ENCODE measurements around the gene GUCD1.
A peak's percentile ranks its signal among the peaks of the same experiment; 100 is the strongest.
"Not testable (repeated sequence)": the region's sequence is repeated elsewhere in the genome, so short reads cannot be mapped to it uniquely, and the experiment has no call there.

The GUCD1 gene

GRCh38 chr22:24593836-24594568 is 39.1 kb upstream of the GUCD1 start:
- peaks cover 5 to 6% of the 10 kb centered on the region in 2 donors for H3K4me1 Mint-ChIP-seq (ENCODE audit: low read depth in 2 of 2)
- H3K4me3 Mint-ChIP-seq: peak overlapping the region; percentile 78 to 84
- no peaks in the 10 kb centered on the region for H3K36me3 Mint-ChIP-seq (ENCODE audit: insufficient read depth)
- ATAC-seq (replicated peaks) (no peak), DNase-seq (no peak)
- H3K27me3 Mint-ChIP-seq: peaks cover 0 to 5% of the 10 kb centered on the region in 2 donors
- H3K27ac Mint-ChIP-seq: peak overlapping the region in 1 of 2 donors; percentile 41
- no peaks in the 10 kb centered on the region for H3K9me3 Mint-ChIP-seq

- H3K36me3 Mint-ChIP-seq (ENCODE audit: insufficient read depth); H3K9me3 Mint-ChIP-seq; H3K27me3 Mint-ChIP-seq; H3K4me1 Mint-ChIP-seq (ENCODE audit: low read depth in 2 of 2); DNase-seq; ATAC-seq (replicated peaks): not testable (repeated sequence)
- H3K4me3 Mint-ChIP-seq: peak overlapping the region; percentile 78 to 84
- peak overlapping the region in 1 of 2 donors; percentile 41 for H3K27ac Mint-ChIP-seq
Observed at GRCh38 chr22:24593559-24593835, 38.6 kb upstream of the GUCD1 start.

GRCh38 chr22:24592851-24593558 is 38.1 kb upstream of the GUCD1 start, which contains the start of gene LRRC75B:
Gene LRRC75B (minus strand): TSS chr22:24593073. CDS start chr22:24593039, 34 bp downstream.
- H3K9me3 Mint-ChIP-seq: no peaks in the 10 kb centered on the region
- peak; percentile 79 for ATAC-seq (replicated peaks)
- peaks cover 0 to 5% of the 10 kb centered on the region in 2 donors for H3K27me3 Mint-ChIP-seq
- H3K36me3 Mint-ChIP-seq (ENCODE audit: insufficient read depth): no peaks in the 10 kb centered on the region
- DNase-seq: peak; percentile 8 to 13 (median 13)
- peak within 1 kb of the TSS in 1 of 2 donors; percentile 41 for H3K27ac Mint-ChIP-seq
- peak within 1 kb of the TSS; percentile 78 to 84 for H3K4me3 Mint-ChIP-seq
- H3K4me1 Mint-ChIP-seq (ENCODE audit: low read depth in 2 of 2): peaks cover 5% of the 10 kb centered on the region in 2 donors

GRCh38 chr22:24592058-24592850 is 37.3 kb upstream of the GUCD1 start:
- Mint-ChIP-seq H3K36me3 (ENCODE audit: insufficient read depth) (no peaks in the 10 kb centered on the region), H3K9me3 (no peaks in the 10 kb centered on the region), H3K27ac (no peak overlapping the region), H3K4me3 (peak overlapping the region; percentile 78 to 84), H3K4me1 (ENCODE audit: low read depth in 2 of 2) (peaks cover 5% of the 10 kb centered on the region in 2 donors), H3K27me3 (peaks cover 0 to 5% of the 10 kb centered on the region in 2 donors)
- DNase-seq (no peak), ATAC-seq (replicated peaks) (peak; percentile 22)

- Mint-ChIP-seq H3K4me1 (ENCODE audit: low read depth in 2 of 2) (peaks cover 5% of the 10 kb centered on the region in 2 donors), H3K36me3 (ENCODE audit: insufficient read depth) (no peaks in the 10 kb centered on the region), H3K4me3 (no peak overlapping the region), H3K27me3 (peaks cover 0 to 5% of the 10 kb centered on the region in 2 donors), H3K27ac (no peak overlapping the region), H3K9me3 (no peaks in the 10 kb centered on the region)
- DNase-seq: no peak
- no peak for ATAC-seq (replicated peaks)
Observed at GRCh38 chr22:24591286-24591830, 36.4 kb upstream of the GUCD1 start.

- Mint-ChIP-seq H3K9me3 (no peaks in the 10 kb centered on the region), H3K4me3 (no peak overlapping the region), H3K27ac (no peak overlapping the region), H3K27me3 (peaks cover 0 to 5% of the 10 kb centered on the region in 2 donors), H3K4me1 (ENCODE audit: low read depth in 2 of 2) (peaks cover 5% of the 10 kb centered on the region in 2 donors), H3K36me3 (ENCODE audit: insufficient read depth) (no peaks in the 10 kb centered on the region)
- no peak for DNase-seq
- no peak for ATAC-seq (replicated peaks)
Observed at GRCh38 chr22:24590596-24591173, 35.7 kb upstream of the GUCD1 start.

- DNase-seq (no peak), ATAC-seq (replicated peaks) (no peak)
- no peak overlapping the region for H3K4me3 Mint-ChIP-seq
- H3K36me3 Mint-ChIP-seq (ENCODE audit: insufficient read depth): no peaks in the 10 kb centered on the region
- peaks cover 0 to 5% of the 10 kb centered on the region in 2 donors for H3K27me3 Mint-ChIP-seq
- H3K4me1 Mint-ChIP-seq (ENCODE audit: low read depth in 2 of 2): peaks cover 5% of the 10 kb centered on the region in 2 donors
- H3K27ac Mint-ChIP-seq: no peak overlapping the region
- no peaks in the 10 kb centered on the region for H3K9me3 Mint-ChIP-seq
Observed at GRCh38 chr22:24589518-24590030, 34.6 kb upstream of the GUCD1 start.

GRCh38 chr22:24588757-24589481 is 34.0 kb upstream of the GUCD1 start:
- Mint-ChIP-seq H3K27ac (no peak overlapping the region), H3K27me3 (peaks cover 0 to 5% of the 10 kb centered on the region in 2 donors)

GRCh38 chr22:24588381-24588756 is 33.4 kb upstream of the GUCD1 start:
- H3K4me3 Mint-ChIP-seq: no peak overlapping the region
- no peak overlapping the region for H3K27ac Mint-ChIP-seq
- DNase-seq: no peak

More at GRCh38 chr22:24588757-24589481, 34.0 kb upstream of the GUCD1 start:
- Mint-ChIP-seq H3K9me3 (no peaks in the 10 kb centered on the region), H3K36me3 (ENCODE audit: insufficient read depth) (no peaks in the 10 kb centered on the region), H3K4me1 (ENCODE audit: low read depth in 2 of 2) (peaks cover 5% of the 10 kb centered on the region in 2 donors), H3K4me3 (no peak overlapping the region)
- DNase-seq (no peak), ATAC-seq (replicated peaks) (no peak)

GRCh38 chr22:24587948-24588347 is 33.0 kb upstream of the GUCD1 start:
- DNase-seq: no peak
- Mint-ChIP-seq H3K4me1 (ENCODE audit: low read depth in 2 of 2) (peaks cover 5% of the 10 kb centered on the region in 2 donors), H3K27me3 (peaks cover 0 to 5% of the 10 kb centered on the region in 2 donors)

More at GRCh38 chr22:24588381-24588756, 33.4 kb upstream of the GUCD1 start:
- Mint-ChIP-seq H3K27me3 (peaks cover 0 to 5% of the 10 kb centered on the region in 2 donors), H3K36me3 (ENCODE audit: insufficient read depth) (no peaks in the 10 kb centered on the region), H3K9me3 (no peaks in the 10 kb centered on the region), H3K4me1 (ENCODE audit: low read depth in 2 of 2) (peaks cover 5% of the 10 kb centered on the region in 2 donors)
- ATAC-seq (replicated peaks): no peak

GRCh38 chr22:24587251-24587650 is 32.3 kb upstream of the GUCD1 start:
- Mint-ChIP-seq H3K4me3 (no peak overlapping the region), H3K27ac (no peak overlapping the region), H3K4me1 (ENCODE audit: low read depth in 2 of 2) (peaks cover 2% of the 10 kb centered on the region in 2 donors), H3K27me3 (peaks cover 0 to 2% of the 10 kb centered on the region in 2 donors), H3K9me3 (no peaks in the 10 kb centered on the region), H3K36me3 (ENCODE audit: insufficient read depth) (no peaks in the 10 kb centered on the region)
- ATAC-seq (replicated peaks) (no peak), DNase-seq (no peak)

More at GRCh38 chr22:24587948-24588347, 33.0 kb upstream of the GUCD1 start:
- H3K9me3 Mint-ChIP-seq: no peaks in the 10 kb centered on the region
- no peak overlapping the region for H3K27ac Mint-ChIP-seq
- no peak overlapping the region for H3K4me3 Mint-ChIP-seq
- no peak for ATAC-seq (replicated peaks)
- no peaks in the 10 kb centered on the region for H3K36me3 Mint-ChIP-seq (ENCODE audit: insufficient read depth)

- Mint-ChIP-seq H3K4me1 (ENCODE audit: low read depth in 2 of 2) (no peaks in the 10 kb centered on the region), H3K27ac (no peak overlapping the region), H3K4me3 (no peak overlapping the region), H3K27me3 (no peaks in the 10 kb centered on the region), H3K36me3 (ENCODE audit: insufficient read depth) (no peaks in the 10 kb centered on the region), H3K9me3 (no peaks in the 10 kb centered on the region)
- ATAC-seq (replicated peaks) (no peak), DNase-seq (no peak)
Observed at GRCh38 chr22:24585927-24586546, 31.1 kb upstream of the GUCD1 start.
